K562 (cell line): Measurements from ENCODE around the gene RBPJL. TPM values are rescaled to one million over a fixed set of nuclear protein-coding genes. Genes with fewer than 3 reads are reported as not detected.

Experiments
- BACH1 ChIP-seq: fragments of 200-800 bp; sonication (Bioruptor generic); IDR thresholded peaks from 2 replicates; pipeline ENCODE4 v1.6.1; 2016; ENCODE audit warnings: missing genetic modification characterization, missing compliant biosample characterization
- CBX1 ChIP-seq: sonication (generic); IDR thresholded peaks from 2 replicates; pipeline ENCODE4 v1.6.1; 2016; ENCODE audit warnings: antibody characterized with exemption, low read depth, mild to moderate bottlenecking
- HDAC1 ChIP-seq, 2 experiments: fragments of 450-650 bp; IDR thresholded peaks; 2 replicates each; pipeline ENCODE4 v1.6.1; 2016 to 2017; ENCODE audit warnings: inconsistent platforms in 1 of 2, mild to moderate bottlenecking in 1 of 2, moderate library complexity in 1 of 2
- HLTF ChIP-seq: fragments of 450-650 bp; IDR thresholded peaks from 2 replicates; pipeline ENCODE4 v1.6.1; 2016
- HOXB6 ChIP-seq: fragments of 250-450 bp; sonication (Bioruptor Pico); IDR thresholded peaks from 2 replicates; pipeline ENCODE4 v1.5.1; 2022; ENCODE audit warnings: mild to moderate bottlenecking, borderline replicate concordance
- JUND ChIP-seq, 2 experiments: IDR thresholded peaks; 2 replicates in 1 of 2; 3 replicates in 1 of 2; pipeline ENCODE4 v1.6.1; 2011; ENCODE audit warnings: borderline replicate concordance in 2 of 2, low read depth in 2 of 2, low read length in 2 of 2, improper control_type of control experiment in 1 of 2, missing biosample characterization in 1 of 2, missing genetic modification characterization in 1 of 2, missing genetic modification reagents in 1 of 2
- MAFF ChIP-seq: IDR thresholded peaks from 2 replicates; pipeline ENCODE4 v1.6.1; 2012; ENCODE audit warnings: low read length, improper control_type of control experiment
- MAFG ChIP-seq: fragments of 450-650 bp; conservative IDR thresholded peaks from 2 replicates; pipeline ENCODE4 v1.6.1; 2016; ENCODE audit warnings: missing genetic modification characterization, missing compliant biosample characterization
- NELFE ChIP-seq: IDR thresholded peaks from 2 replicates; pipeline ENCODE4 v1.6.1; 2011; ENCODE audit warnings: mild to moderate bottlenecking; ENCODE audit not compliant: insufficient read depth, insufficient read length
- NFE2 ChIP-seq: IDR thresholded peaks from 2 replicates; pipeline ENCODE4 v1.6.1; 2014; ENCODE audit warnings: antibody characterized with exemption, low read depth
- NR4A1 ChIP-seq, 2 experiments: fragments of 250-450 bp in 1 of 2; fragments of 450-650 bp in 1 of 2; sonication (Bioruptor Pico) in 1 of 2; IDR thresholded peaks; 2 replicates each; pipeline versions ENCODE4 v1.4.0 to v1.6.1; 2016 to 2020; ENCODE audit warnings: mild to moderate bottlenecking in 2 of 2, missing compliant biosample characterization in 1 of 2, missing genetic modification characterization in 1 of 2, moderate library complexity in 1 of 2
- RBM34 ChIP-seq: fragments of 200-400 bp; formaldehyde crosslinking; IDR thresholded peaks from 2 replicates; pipeline ENCODE4 v1.6.1; 2018; ENCODE audit warnings: low read length, borderline replicate concordance; ENCODE audit not compliant: insufficient read depth
- RREB1 ChIP-seq: fragments of 250-450 bp; sonication (Bioruptor Pico); IDR thresholded peaks from 2 replicates; pipeline ENCODE4 v1.4.0; 2020
- SMARCA4 ChIP-seq: fragments of 450-650 bp; IDR thresholded peaks from 2 replicates; pipeline ENCODE4 v1.6.1; 2016
- SREBF2 ChIP-seq: sonication (generic); formaldehyde crosslinking; IDR thresholded peaks from 2 replicates; pipeline ENCODE4 v1.4.0; 2020; ENCODE audit warnings: mild to moderate bottlenecking, missing genetic modification reagents
- XRCC3 ChIP-seq: fragments of 450-650 bp; IDR thresholded peaks from 2 replicates; pipeline ENCODE4 v1.6.1; 2017; ENCODE audit warnings: mild to moderate bottlenecking, moderate library complexity
- ZFP30 ChIP-seq: fragments of 250-450 bp; sonication (Bioruptor Pico); IDR thresholded peaks from 2 replicates; pipeline ENCODE4 v1.8.0; 2022; ENCODE audit warnings: moderate library complexity, mild to moderate bottlenecking, inconsistent platforms, borderline replicate concordance
- ZNF316 ChIP-seq: fragments of 450-650 bp; IDR thresholded peaks from 2 replicates; pipeline ENCODE4 v1.6.1; 2016
- polyA plus RNA-seq, 8 experiments: library from polyadenylated mRNA; depleted of rRNA in 4 of 8; stranded (reverse) in 5 of 8; unstranded in 3 of 8; fragments of >200 nt; fragmentation: Nextera tagmentation in 2 of 8; fragmentation: Illumina TruSeq in 1 of 8; extraction: Ambion mirVana in 2 of 8; extraction: Trizol in 1 of 8; gene quantifications; 2 replicates each; pipeline versions ENCODE4 v1.2.1 to v1.2.3, GENCODE V29; 2011 to 2014; ENCODE audit warnings: inconsistent platforms in 1 of 8, missing spikeins in 1 of 8
- total RNA-seq, 7 experiments: library from RNA; depleted of rRNA in 6 of 7; stranded (reverse); fragments of >200 nt in 6 of 7; fragmentation: Illumina TruSeq in 2 of 7; extraction: Trizol in 2 of 7; gene quantifications; 2 replicates each; pipeline versions ENCODE4 v1.2.1 to v1.2.3, GENCODE V29; 2011 to 2021; ENCODE audit warnings: low replicate concordance in 1 of 7

The RBPJL gene
- total and polyA plus RNA-seq, 9 of the 15 experiments (the other 6 are each of a cell fraction or from before 2014, with no cell fraction given): not detected

DNA sequence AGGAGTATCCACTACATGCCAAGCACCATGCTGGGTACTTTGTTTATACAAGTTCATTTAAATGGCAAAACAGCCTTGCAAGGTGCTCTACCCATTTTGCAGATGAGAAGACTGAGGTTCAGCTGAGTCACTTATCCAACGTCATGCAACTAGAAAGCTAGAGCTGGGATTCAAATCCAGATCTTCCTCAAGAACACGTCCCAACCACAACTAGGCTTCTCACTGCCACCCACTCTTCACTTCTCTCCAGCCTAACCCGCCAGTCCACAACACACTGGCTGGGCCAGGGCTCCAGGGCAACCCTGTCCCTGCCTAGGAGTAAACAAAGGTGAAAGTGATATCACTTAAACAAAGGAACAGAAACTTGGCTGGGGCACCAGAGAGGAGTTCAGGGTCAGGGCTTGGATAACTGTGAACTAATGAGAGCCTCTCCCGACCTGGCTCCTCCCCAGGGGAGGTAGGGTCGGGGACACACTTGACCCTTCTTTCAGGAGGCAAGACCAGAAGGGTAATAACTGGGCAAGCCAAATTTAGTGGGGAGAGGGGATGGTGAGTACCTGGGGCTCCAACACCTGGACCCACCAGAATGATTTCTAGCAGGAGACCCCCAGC, 33.7 kb downstream of the RBPJL start (continued):
- TF ChIP-seq RREB1 (CRISPR knock-in tag) (no peak), JUND (IDR thresholded peaks at IDR 0.05; ENCODE audit: borderline replicate concordance, low read depth, low read length) (no peak), JUND (tag; IDR thresholded peaks at IDR 0.05; ENCODE audit: borderline replicate concordance, low read depth, low read length) (no peak), HOXB6 (CRISPR knock-in tag) (no peak), ZFP30 (CRISPR knock-in tag) (no peak), ZNF316 (peak; percentile 34; the same call in 1 of the 2 replicates), NFE2 (peak; percentile 88), NR4A1 (CRISPR knock-in tag; IDR thresholded peaks at IDR 0.05) (no peak), NR4A1 (tag; IDR thresholded peaks at IDR 0.05) (no peak), CBX1 (peak; percentile 92; the same call in 1 of the 2 replicates), SMARCA4 (no peak), SREBF2 (no peak), XRCC3 (no peak), HDAC1 (IDR thresholded peaks at IDR 0.05) (peak in 1 of 2 experiments; percentile 41; a peak in 1 of 4 replicates), NELFE (no peak), MAFF (peak; percentile 54), MAFG (tag) (peak; percentile 79), RBM34 (no peak), HLTF (no peak), BACH1 (tag) (no peak)
- TF ChIP-seq, all 486 proteins: peak for 22
